CD4-positive, alpha-beta T cell (primary cell): Measurements from ENCODE around the gene GRIA1. TPM values are rescaled to one million over a fixed set of nuclear protein-coding genes. Genes with fewer than 3 reads are reported as not detected.

Experiments used
- ATAC-seq: fragments of 200-7000 bp; cut with Tn5 transposase; one replicate; pipeline ENCODE4 v1.10.0; 2022; ENCODE audit warnings: mild to moderate bottlenecking; ENCODE audit not compliant: poor library complexity
- CTCF ChIA-PET: fragments of 350-600 bp; sonication (Branson Sonifier 250); formaldehyde crosslinking; loops from one replicate; lab custom pipeline; 2021; ENCODE audit warnings: antibody characterized with exemption, inconsistent platforms; lab: Charles Lee
- POLR2A ChIA-PET: fragments of 350-600 bp; sonication (Branson Sonifier 250); formaldehyde crosslinking; loops from one replicate; lab custom pipeline; 2021; ENCODE audit warnings: antibody characterized with exemption, inconsistent platforms; lab: Charles Lee
- DNase-seq, 14 experiments: peaks; one replicate each; pipeline ENCODE4 v3.0.0-alpha.2; 2013 to 2020; ENCODE audit warnings: mixed read lengths in 2 of 14
- H3K27ac ChIP-seq, 2 donors: one replicate each; pipeline versions ENCODE4 v1.5.1 to v1.7.0; 2013; ENCODE audit warnings: low read length in 2 of 2, low read depth in 1 of 2, mild to moderate bottlenecking in 1 of 2
- H3K27me3 ChIP-seq, 2 experiments: 1 replicate in 1 of 2; 2 replicates in 1 of 2; pipeline versions ENCODE4 v1.6.1 to v1.7.0; 2013; ENCODE audit warnings: low read length in 2 of 2, control low read depth in 1 of 2, mild to moderate bottlenecking in 1 of 2, moderate library complexity in 1 of 2; ENCODE audit not compliant: insufficient read depth in 2 of 2, control insufficient read depth in 1 of 2
- H3K36me3 ChIP-seq: one replicate; pipeline ENCODE4 v1.6.1; 2013; ENCODE audit warnings: low read length, control low read depth; ENCODE audit not compliant: insufficient read depth
- H3K4me1 ChIP-seq: one replicate; pipeline ENCODE4 v1.6.1; 2013; ENCODE audit warnings: low read length, control low read depth; ENCODE audit not compliant: insufficient read depth
- H3K4me3 ChIP-seq: one replicate; pipeline ENCODE4 v1.5.1; 2013; ENCODE audit warnings: mild to moderate bottlenecking, low read length, moderate library complexity
- H3K9me3 ChIP-seq, 2 experiments: 1 replicate in 1 of 2; 2 replicates in 1 of 2; pipeline versions ENCODE4 v1.6.1 to v1.7.0; 2013; ENCODE audit warnings: low read length in 2 of 2, mild to moderate bottlenecking in 2 of 2, control low read depth in 1 of 2, moderate library complexity in 1 of 2; ENCODE audit not compliant: control insufficient read depth in 1 of 2, insufficient read depth in 1 of 2
- H3K27ac Mint-ChIP-seq: one replicate; pipeline ENCODE4 v1.8.0; 2020; ENCODE audit warnings: mixed read lengths
- H3K27me3 Mint-ChIP-seq: one replicate; pipeline ENCODE4 v1.8.0; 2021; ENCODE audit warnings: mixed read lengths
- H3K36me3 Mint-ChIP-seq: one replicate; pipeline ENCODE4 v1.8.0; 2021; ENCODE audit warnings: low read depth, mixed read lengths
- H3K4me1 Mint-ChIP-seq: one replicate; pipeline ENCODE4 v1.8.0; 2021; ENCODE audit warnings: low read depth, mixed read lengths
- H3K4me3 Mint-ChIP-seq: one replicate; pipeline ENCODE4 v1.8.0; 2020; ENCODE audit warnings: mild to moderate bottlenecking, mixed read lengths
- H3K9me3 Mint-ChIP-seq: one replicate; pipeline ENCODE4 v1.8.0; 2020; ENCODE audit warnings: mixed read lengths
- CTCF ChIP-seq: fragments of 200-600 bp; IDR thresholded peaks from one replicate; pipeline ENCODE4 v1.8.0; 2022; ENCODE audit warnings: antibody characterized with exemption, mild to moderate bottlenecking
- intact Hi-C, 2 experiments: fragments of 100-400 bp; cut with DNase I in 1 of 2; cut with micrococcal nuclease in 1 of 2; formaldehyde crosslinking; loops; one replicate each; pipeline versions ENCODE4 v1.15.1 to v1.9.0; 2023 to 2025; cut with DNase I, micrococcal nuclease
- total RNA-seq, 174 experiments: library from RNA in 2 of 174; stranded (reverse) in 2 of 174; gene quantifications; one replicate each; pipeline ENCODE4 v1.2.3 and lab custom pipeline; 2021 to 2026

The GRIA1 gene
- total RNA-seq, 2 experiments from 2014 or later: not detected

GRCh38 chr5:153658606-153659005 lies 168.1 kb downstream of the GRIA1 start:
- Mint-ChIP-seq H3K27ac (no peak overlapping the region), H3K4me3 (no peak overlapping the region), H3K9me3 (no peaks in the 10 kb centered on the region), H3K27me3 (no peaks in the 10 kb centered on the region), H3K36me3 (no peaks in the 10 kb centered on the region), H3K4me1 (no peaks in the 10 kb centered on the region)
- POLR2A ChIA-PET: interaction anchor here (1.1 kb wide), 1 partner anchor 17 kb away, joined by 5 read pairs; no protein-coding TSS in a partner anchor
- CTCF ChIA-PET: no interaction called here
- TF ChIP-seq CTCF: no peak
- DNase-seq: no peak
- Histone ChIP-seq H3K4me3 (no peak overlapping the region), H3K27ac (no peak overlapping the region), H3K9me3 (no peaks in the 10 kb centered on the region), H3K27me3 (no peaks in the 10 kb centered on the region), H3K36me3 (no peaks in the 10 kb centered on the region), H3K4me1 (no peaks in the 10 kb centered on the region)
- ATAC-seq: no peak
- intact Hi-C loops: no loop called here

- CTCF ChIA-PET: no interaction called here
- H3K27me3 Mint-ChIP-seq: no peaks in the 10 kb centered on the region
Measured at GRCh38 chr5:153659039-153659736, 168.7 kb downstream of the GRIA1 start.

GRCh38 chr5:153660919-153661318 lies 170.4 kb downstream of the GRIA1 start:
- no peak overlapping the region for H3K4me3 ChIP-seq
- Mint-ChIP-seq H3K4me3 (no peak overlapping the region), H3K9me3 (no peaks in the 10 kb centered on the region), H3K27me3 (no peaks in the 10 kb centered on the region), H3K36me3 (no peaks in the 10 kb centered on the region), H3K4me1 (no peaks in the 10 kb centered on the region), H3K27ac (no peak overlapping the region)
- ChIA-PET CTCF (no interaction called here), POLR2A (no interaction called here)
- no peak for TF ChIP-seq CTCF
- H3K9me3 ChIP-seq: no peaks in the 10 kb centered on the region
- intact Hi-C loops: no loop called here
- no peak for ATAC-seq
- no peaks in the 10 kb centered on the region for H3K27me3 ChIP-seq
- H3K4me1 ChIP-seq: no peaks in the 10 kb centered on the region
- H3K27ac ChIP-seq: no peak overlapping the region
- DNase-seq: no peak
- no peaks in the 10 kb centered on the region for H3K36me3 ChIP-seq

More at GRCh38 chr5:153659039-153659736, 168.7 kb downstream of the GRIA1 start:
- Histone ChIP-seq H3K9me3 (no peaks in the 10 kb centered on the region), H3K4me1 (no peaks in the 10 kb centered on the region), H3K4me3 (no peak overlapping the region), H3K36me3 (no peaks in the 10 kb centered on the region), H3K27ac (no peak overlapping the region), H3K27me3 (no peaks in the 10 kb centered on the region)
- ATAC-seq (no peak), DNase-seq (no peak)
- intact Hi-C loops: no loop called here
- Mint-ChIP-seq H3K4me3 (no peak overlapping the region), H3K9me3 (no peaks in the 10 kb centered on the region), H3K36me3 (no peaks in the 10 kb centered on the region), H3K27ac (no peak overlapping the region), H3K4me1 (no peaks in the 10 kb centered on the region)
- TF ChIP-seq CTCF: no peak
- POLR2A ChIA-PET: interaction anchor here (1.1 kb wide), 1 partner anchor 16 kb away, joined by 5 read pairs; no protein-coding TSS in a partner anchor
